OCI-LY3 (cell line): ENCODE measurements around the gene CAPN15.

Experiments used
- CTCF ChIP-seq: fragments of 200-600, 300-600 bp; sonication (generic); IDR thresholded peaks from 2 replicates; pipeline ENCODE4 v1.5.1; 2014; ENCODE audit warnings: antibody characterized with exemption, low read length, low read depth
- EZH2phosphoT487 ChIP-seq: fragments of 200-600 bp; shearing (Covaris generic); IDR thresholded peaks from 2 replicates; pipeline ENCODE4 v1.6.1; 2018; ENCODE audit warnings: antibody characterized with exemption, mixed run types, low read depth

GRCh38 chr16:552171-552570, 24.7 kb downstream of the CAPN15 start:
- TF ChIP-seq CTCF (no peak), EZH2phosphoT487 (no peak)
